Astrocyte of the cerebellum (primary cell): ENCODE measurements around the gene ATG9B.

Experiments used
- DNase-seq: peaks from one replicate; pipeline ENCODE4 v3.0.0-alpha.2; 2011; ENCODE audit warnings: low read depth
- H3K4me3 ChIP-seq: 2 replicates; pipeline ENCODE4 v1.5.1; 2011; ENCODE audit warnings: mild to moderate bottlenecking, low read depth, low read length, moderate library complexity
- CTCF ChIP-seq: IDR thresholded peaks from 2 replicates; pipeline ENCODE4 v1.5.1; 2012; ENCODE audit warnings: low read length, low read depth, moderate library complexity, mild to moderate bottlenecking; ENCODE audit errors: missing control alignments
- in situ Hi-C: cut with HindIII; loops from 2 replicates; pipeline ENCODE4 v1.10.0; 2017; ENCODE audit warnings: low sequenced_read_pairs

The ATG9B gene

DNA sequence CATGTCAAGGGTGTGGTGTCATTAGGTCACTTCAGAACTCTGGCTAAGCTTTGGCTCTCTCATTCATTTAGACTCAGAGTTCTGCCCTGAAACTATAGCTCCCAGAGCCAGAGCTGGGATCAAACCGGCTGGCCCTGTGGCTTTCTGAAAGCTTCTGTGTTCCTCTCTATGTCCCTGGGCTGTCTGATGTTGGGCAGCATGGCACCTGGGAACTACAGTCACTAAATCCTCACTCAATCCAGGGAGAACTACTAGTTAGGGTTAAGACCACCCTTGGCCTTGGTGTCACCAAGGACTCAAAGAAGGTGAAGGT, 13.2 kb downstream of the ATG9B start:
- TF ChIP-seq CTCF: no peak
- in situ Hi-C loops: no loop called here
- no peak overlapping the region for H3K4me3 ChIP-seq
- DNase-seq: no peak

GRCh38 chr7:151010307-151011096, 13.8 kb downstream of the ATG9B start:
- TF ChIP-seq CTCF: no peak
- DNase-seq: no peak
- in situ Hi-C loops: no loop called here
- no peak overlapping the region for H3K4me3 ChIP-seq

DNA sequence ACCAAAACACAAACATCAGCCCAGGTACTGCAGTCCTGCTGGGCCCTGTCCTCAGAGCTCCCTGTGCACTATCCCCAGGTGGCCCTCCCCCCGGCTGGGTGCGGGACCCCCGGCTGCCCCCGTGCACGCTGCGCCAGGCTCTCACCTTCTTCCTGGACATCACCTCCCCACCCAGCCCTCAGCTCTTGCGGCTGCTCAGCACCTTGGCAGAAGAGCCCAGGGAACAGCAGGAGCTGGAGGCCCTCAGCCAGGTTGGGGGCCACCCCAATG, 14.3 kb downstream of the ATG9B start:
- in situ Hi-C loops: no loop called here
- TF ChIP-seq CTCF: no peak
- DNase-seq: no peak
- H3K4me3 ChIP-seq: no peak overlapping the region

DNA sequence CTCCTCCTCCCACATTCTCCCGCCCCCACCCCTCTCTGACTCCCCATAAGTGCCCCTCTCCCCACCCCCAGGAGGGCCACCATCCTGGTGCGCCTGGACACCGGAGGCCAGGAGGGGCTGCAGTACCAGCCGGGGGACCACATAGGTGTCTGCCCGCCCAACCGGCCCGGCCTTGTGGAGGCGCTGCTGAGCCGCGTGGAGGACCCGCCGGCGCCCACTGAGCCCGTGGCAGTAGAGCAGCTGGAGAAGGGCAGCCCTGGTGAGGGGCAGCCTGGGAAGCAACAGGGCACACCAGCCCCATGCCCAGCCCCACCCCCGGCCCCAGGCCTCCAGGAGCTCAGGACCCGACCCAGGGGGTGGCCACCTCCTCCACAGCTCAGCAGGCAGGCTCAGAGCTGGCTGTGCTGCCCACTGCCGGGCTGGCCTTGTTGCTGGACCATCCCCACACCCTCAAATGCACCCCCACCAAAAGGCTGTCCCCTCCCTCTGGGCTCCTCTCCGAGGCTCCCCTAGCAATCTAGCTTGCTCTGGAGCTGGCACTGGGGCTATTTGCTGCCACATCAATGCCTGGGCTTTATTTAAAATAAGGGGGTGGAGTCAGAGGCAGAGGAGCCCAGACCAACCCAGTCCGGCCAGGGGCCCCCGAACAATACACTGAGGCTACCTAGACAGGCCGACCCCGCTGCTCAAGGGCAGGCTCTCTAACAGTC, 14.8 kb downstream of the ATG9B start:
- H3K4me3 ChIP-seq: no peak overlapping the region
- DNase-seq: no peak
- in situ Hi-C loops: no loop called here
- no peak for TF ChIP-seq CTCF

DNA sequence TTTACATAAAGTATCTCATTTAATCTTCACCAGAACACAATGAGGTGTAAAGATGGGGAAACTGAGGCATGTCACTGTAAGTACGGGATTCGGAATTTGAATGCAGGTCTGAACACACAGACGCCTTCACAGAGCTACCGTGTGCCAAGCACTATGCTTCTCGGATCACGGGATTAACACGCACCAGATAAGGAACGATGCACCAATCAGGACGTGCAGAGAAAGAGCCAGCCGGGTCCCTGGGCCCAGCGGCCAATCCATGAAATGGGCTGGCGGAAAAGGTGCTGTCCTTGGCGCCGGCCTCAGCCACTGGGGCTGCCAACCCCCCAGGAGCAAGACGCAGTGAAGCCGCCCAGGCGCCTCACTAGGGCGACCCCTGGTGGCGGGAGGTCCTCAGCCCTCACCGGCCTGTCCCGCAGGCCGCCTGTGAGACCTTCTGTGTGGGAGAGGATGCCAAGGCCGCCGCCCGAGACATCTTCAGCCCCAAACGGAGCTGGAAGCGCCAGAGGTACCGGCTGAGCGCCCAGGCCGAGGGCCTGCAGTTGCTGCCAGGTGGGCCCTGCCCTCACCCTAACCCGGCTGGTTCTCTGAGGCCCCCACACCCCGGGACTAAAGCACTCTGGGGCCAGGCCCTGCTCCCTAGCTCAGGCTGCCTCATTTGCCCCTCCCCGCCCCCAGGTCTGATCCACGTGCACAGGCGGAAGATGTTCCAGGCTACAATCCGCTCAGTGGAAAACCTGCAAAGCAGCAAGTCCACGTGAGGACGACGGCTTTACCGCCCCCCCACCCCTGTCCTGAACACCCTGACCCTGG, 15.6 kb downstream of the ATG9B start:
- in situ Hi-C loops: no loop called here
- no peak for DNase-seq
- H3K4me3 ChIP-seq: no peak overlapping the region
- peak; percentile 56 for TF ChIP-seq CTCF

GRCh38 chr7:151008143-151008510, 16.2 kb downstream of the ATG9B start:
- no peak for TF ChIP-seq CTCF
- in situ Hi-C loops: no loop called here
- no peak for DNase-seq
- H3K4me3 ChIP-seq: no peak overlapping the region
